K562 (cell line): Measurements from ENCODE around the gene ZNF138. TPM values are rescaled to one million over a fixed set of nuclear protein-coding genes. Genes with fewer than 3 reads are reported as not detected.

Experiments used
- ATAC-seq: fragments of 200-7000 bp; cut with Tn5 transposase; 3 replicates; pipeline ENCODE4 v1.9.1; 2020; ENCODE audit warnings: moderate library complexity
- BruUV-seq: library from RNA; stranded (reverse); fragments of 400-500 nt; replicated peaks from 2 replicates; lab custom pipeline; 2021; lab: Mats Ljungman, UMichigan
- CTCF ChIA-PET: fragments of 300-600 bp; formaldehyde crosslinking; extraction: SDS; loops from one replicate; lab custom pipeline; 2021; ENCODE audit warnings: low intra/inter-chr PET ratio; lab: Yijun Ruan, JAX
- POLR2A ChIA-PET: fragments of 300-600, 350-650 bp; sonication (Branson Sonifier 250); formaldehyde crosslinking; extraction: SDS; loops from one replicate; lab custom pipeline; 2021; ENCODE audit warnings: antibody characterized with exemption, inconsistent platforms; lab: Yijun Ruan, JAX
- DNase-seq, 4 experiments: peaks; one replicate each; pipeline versions ENCODE4 v3.0.0 to v3.0.0-alpha.2; 2011 to 2018; ENCODE audit warnings: low spot score in 3 of 4, mixed read lengths in 3 of 4; ENCODE audit errors: extremely low read depth in 1 of 4
- FAIRE-seq: peaks from 2 replicates; lab custom pipeline; 2011; peaks lifted over from hg19 to GRCh38; lab: Jason Lieb, UNC
- H2AFZ ChIP-seq: 2 replicates; pipeline ENCODE4 v1.6.0; 2011; ENCODE audit warnings: low read depth, low read length, control low read depth, inconsistent platforms
- H3K27ac ChIP-seq: fragments of 200-600 bp; 3 replicates; pipeline ENCODE4 v1.8.0; 2011; ENCODE audit warnings: low read depth, mild to moderate bottlenecking, control low read depth, inconsistent platforms, low read length, moderate library complexity, mixed read lengths; ENCODE audit errors: extremely low read depth
- H3K27me3 ChIP-seq, 2 experiments: fragments of 300-600 bp in 1 of 2; 2 replicates in 1 of 2; 3 replicates in 1 of 2; pipeline versions ENCODE4 v1.6.0 to v1.8.0; 2011; ENCODE audit warnings: inconsistent platforms in 2 of 2, low read length in 2 of 2, mild to moderate bottlenecking in 1 of 2, mixed read lengths in 1 of 2, moderate library complexity in 1 of 2; ENCODE audit not compliant: control insufficient read depth in 2 of 2, insufficient read depth in 2 of 2
- H3K36me3 ChIP-seq: fragments of 300-600 bp; 3 replicates; pipeline ENCODE4 v1.8.0; 2011; ENCODE audit warnings: mild to moderate bottlenecking, low read length, inconsistent platforms; ENCODE audit not compliant: control insufficient read depth, insufficient read depth
- H3K4me1 ChIP-seq, 2 experiments: fragments of 200-600 bp in 1 of 2; replicated peaks in 1 of 2; 2 replicates in 1 of 2; 3 replicates in 1 of 2; pipeline versions ENCODE4 v1.5.1 to v1.8.0; 2011; ENCODE audit warnings: inconsistent platforms in 2 of 2, low read length in 2 of 2, mild to moderate bottlenecking in 1 of 2, mixed read lengths in 1 of 2, moderate library complexity in 1 of 2; ENCODE audit not compliant: control insufficient read depth in 2 of 2, insufficient read depth in 2 of 2
- H3K4me2 ChIP-seq: 2 replicates; pipeline ENCODE4 v1.6.1; 2011; ENCODE audit warnings: low read length, control low read depth, inconsistent platforms, mixed read lengths; ENCODE audit not compliant: insufficient read depth
- H3K4me3 ChIP-seq: fragments of 200-600 bp; sonication (generic), shearing (Covaris generic); 2 replicates; pipeline ENCODE4 v1.5.1; 2016; ENCODE audit warnings: control low read depth, inconsistent platforms
- H3K79me2 ChIP-seq: fragments of 200-600 bp; 3 replicates; pipeline ENCODE4 v1.8.0; 2011; ENCODE audit warnings: low read length, inconsistent platforms; ENCODE audit not compliant: control insufficient read depth, insufficient read depth
- H3K9ac ChIP-seq, 2 experiments: 2 replicates each; pipeline versions ENCODE4 v1.6.0 to v1.6.1; 2011; ENCODE audit warnings: low read depth in 2 of 2, low read length in 2 of 2, control low read depth in 1 of 2, inconsistent platforms in 1 of 2, mild to moderate bottlenecking in 1 of 2, mixed read lengths in 1 of 2; ENCODE audit not compliant: insufficient read depth in 1 of 2
- H3K9me1 ChIP-seq: one replicate; pipeline ENCODE4 v1.6.0; 2011; ENCODE audit warnings: inconsistent platforms, mild to moderate bottlenecking, low read length, moderate library complexity; ENCODE audit not compliant: control insufficient read depth, insufficient read depth
- H3K9me3 ChIP-seq: replicated peaks from 2 replicates; pipeline ENCODE4 v1.5.1; 2011; ENCODE audit warnings: low read depth, low read length, inconsistent platforms; ENCODE audit not compliant: control insufficient read depth, insufficient read depth
- H4K20me1 ChIP-seq: replicated peaks from 2 replicates; pipeline ENCODE4 v1.6.1; 2011; ENCODE audit warnings: low read length, inconsistent platforms, mixed read lengths; ENCODE audit not compliant: control insufficient read depth, insufficient read depth
- CCNT2 ChIP-seq: IDR thresholded peaks from 2 replicates; pipeline ENCODE4 v1.6.1; 2011; ENCODE audit warnings: borderline replicate concordance, low read depth, mild to moderate bottlenecking, moderate library complexity, mixed read lengths, low read length; ENCODE audit not compliant: insufficient read length; ENCODE audit errors: extremely low read depth
- DNMT1 ChIP-seq: fragments of 450-650 bp; IDR thresholded peaks from 2 replicates; pipeline ENCODE4 v1.6.1; 2016; ENCODE audit warnings: antibody characterized with exemption, mild to moderate bottlenecking
- ELK3 ChIP-seq: fragments of 450-650 bp; formaldehyde crosslinking; IDR thresholded peaks from 2 replicates; pipeline ENCODE4 v1.4.0; 2020; ENCODE audit warnings: mild to moderate bottlenecking
- ETV6 ChIP-seq, 3 experiments: fragments of 150-350 bp in 1 of 3; sonication (generic) in 1 of 3; formaldehyde crosslinking in 1 of 3; IDR thresholded peaks; 2 replicates each; pipeline versions ENCODE4 v1.6.1 to v1.8.0; 2014 to 2022; ENCODE audit warnings: borderline replicate concordance in 2 of 3, low read depth in 2 of 3, antibody characterized with exemption in 1 of 3, low read length in 1 of 3, mild to moderate bottlenecking in 1 of 3, missing genetic modification reagents in 1 of 3
- HMGN3 ChIP-seq: IDR thresholded peaks from 2 replicates; pipeline ENCODE4 v1.6.1; 2011; ENCODE audit warnings: borderline replicate concordance, low read depth, mild to moderate bottlenecking, mixed read lengths, low read length; ENCODE audit not compliant: insufficient read length; ENCODE audit errors: extremely low read depth
- NCOA2 ChIP-seq, 2 experiments: fragments of 450-650 bp; IDR thresholded peaks; 2 replicates each; pipeline ENCODE4 v1.6.1; 2018; ENCODE audit warnings: mild to moderate bottlenecking in 2 of 2, moderate library complexity in 1 of 2; ENCODE audit not compliant: partially characterized antibody in 2 of 2
- NFXL1 ChIP-seq: fragments of 450-650 bp; formaldehyde crosslinking; IDR thresholded peaks from 2 replicates; pipeline ENCODE4 v1.4.0; 2021; ENCODE audit warnings: mild to moderate bottlenecking
- TCF7L2 ChIP-seq: fragments of 150-350 bp; IDR thresholded peaks from 2 replicates; pipeline ENCODE4 v1.6.1; 2016; ENCODE audit warnings: low read depth, mild to moderate bottlenecking, low read length, moderate library complexity
- ZFP30 ChIP-seq: fragments of 250-450 bp; sonication (Bioruptor Pico); IDR thresholded peaks from 2 replicates; pipeline ENCODE4 v1.8.0; 2022; ENCODE audit warnings: moderate library complexity, mild to moderate bottlenecking, inconsistent platforms, borderline replicate concordance
- ZFP36 ChIP-seq: fragments of 150-350 bp; IDR thresholded peaks from 2 replicates; pipeline ENCODE4 v1.6.1; 2018; ENCODE audit warnings: low read length, low read depth; ENCODE audit not compliant: partially characterized antibody
- ZNF184 ChIP-seq: sonication (generic); formaldehyde crosslinking; IDR thresholded peaks from 2 replicates; pipeline ENCODE4 v1.5.0; 2020; ENCODE audit warnings: missing genetic modification reagents
- ZNF449 ChIP-seq: fragments of 250-450 bp; sonication (Bioruptor Pico); IDR thresholded peaks from 2 replicates; pipeline ENCODE4 v1.8.0; 2022; ENCODE audit warnings: moderate library complexity, mild to moderate bottlenecking, inconsistent platforms
- WGBS: fragments of 100-300 bp; shearing (Covaris generic); methylation state at CpG from one replicate; pipeline ENCODE4 v1.1.6; 2016; ENCODE audit warnings: low coverage, mixed read lengths; ENCODE audit not compliant: insufficient coverage; ENCODE audit errors: missing lambda C conversion rate; 5-methylcytosine and 5-hydroxymethylcytosine counted together
- in situ Hi-C: fragments of 300-500 bp; cut with MboI; formaldehyde crosslinking; loops from 4 replicates; pipeline ENCODE4 v1.15.0; 2018; ENCODE audit warnings: inconsistent platforms, mixed read lengths
- intact Hi-C: fragments of 100-400 bp; cut with micrococcal nuclease; formaldehyde crosslinking; loops from 2 replicates; pipeline ENCODE4 v1.14.2; 2022
- polyA plus RNA-seq, 8 experiments: library from polyadenylated mRNA; depleted of rRNA in 4 of 8; stranded (reverse) in 5 of 8; unstranded in 3 of 8; fragments of >200 nt; fragmentation: Nextera tagmentation in 2 of 8; fragmentation: Illumina TruSeq in 1 of 8; extraction: Ambion mirVana in 2 of 8; extraction: Trizol in 1 of 8; gene quantifications; 2 replicates each; pipeline versions ENCODE4 v1.2.1 to v1.2.3, GENCODE V29; 2011 to 2014; ENCODE audit warnings: inconsistent platforms in 1 of 8, missing spikeins in 1 of 8
- total RNA-seq, 7 experiments: library from RNA; depleted of rRNA in 6 of 7; stranded (reverse); fragments of >200 nt in 6 of 7; fragmentation: Illumina TruSeq in 2 of 7; extraction: Trizol in 2 of 7; gene quantifications; 2 replicates each; pipeline versions ENCODE4 v1.2.1 to v1.2.3, GENCODE V29; 2011 to 2021; ENCODE audit warnings: low replicate concordance in 1 of 7

ZNF138 gene
- total and polyA plus RNA-seq, 9 of the 15 experiments (the other 6 are each of a cell fraction or from before 2014, with no cell fraction given), result 14.6 to 34.9 (median 22.6) TPM

GRCh38 chr7:64870656-64871055, 76.4 kb downstream of the ZNF138 start:
- POLR2A ChIA-PET, result no interaction called here
- Histone ChIP-seq H3K9ac (no peak overlapping the region), H3K27ac (no peak overlapping the region), H3K27me3 (no peaks in the 10 kb centered on the region; a peak in 1 of 5 replicates), H3K9me3 (peaks cover 5% of the 10 kb centered on the region), H3K4me2 (no peak overlapping the region), H3K36me3 (no peaks in the 10 kb centered on the region), H3K79me2 (no peaks in the 10 kb centered on the region), H3K9me1 (no peaks in the 10 kb centered on the region), H4K20me1 (no peaks in the 10 kb centered on the region), H3K4me3 (no peak overlapping the region), H2AFZ (no peak overlapping the region), H3K4me1 (peaks cover 0 to 7% of the 10 kb centered on the region in 2 experiments; a peak in 1 of 5 replicates)
- no peak for ATAC-seq
- DNase-seq, result no peak
- no TSS peak for BruUV-seq
- 31% methylated on average over 13 of the region's 13 CpGs for WGBS
- intact Hi-C loops (no loop called here), in situ Hi-C loops (no loop called here)
- CTCF ChIA-PET, result no interaction called here
- FAIRE-seq, result no peak
- no peak for TF ChIP-seq ZNF184 (CRISPR knock-in tag)
- no peak for TF ChIP-seq ETV6 (IDR thresholded peaks at IDR 0.05; ENCODE audit: borderline replicate concordance in 1 of 2, low read depth in 2 of 2, low read length in 1 of 2)
- no peak for TF ChIP-seq ETV6 (CRISPR knock-in tag; IDR thresholded peaks at IDR 0.05; ENCODE audit: borderline replicate concordance)
- no peak for TF ChIP-seq CCNT2
- TF ChIP-seq HMGN3, result no peak
- TF ChIP-seq NFXL1 (CRISPR knock-in tag), result no peak
- no peak for TF ChIP-seq DNMT1
- TF ChIP-seq ZFP36, result no peak
- TF ChIP-seq TCF7L2, result no peak
- TF ChIP-seq ZNF449 (CRISPR knock-in tag), result no peak
- no peak for TF ChIP-seq ZFP30 (CRISPR knock-in tag)
- TF ChIP-seq ELK3 (CRISPR knock-in tag), result no peak
- TF ChIP-seq NCOA2 (IDR thresholded peaks at IDR 0.05; ENCODE audit: partially characterized antibody in 2 of 2), result no peak
